GM19193 (cell line): ENCODE measurements around the gene SCGB2A2.

Source experiments
- POLR2A ChIP-seq: IDR thresholded peaks from 4 replicates; pipeline ENCODE4 v1.6.1; 2011; ENCODE audit not compliant: insufficient read depth, insufficient read length; ENCODE audit errors: extremely low read depth

Gene SCGB2A2

GRCh38 chr11:62267050-62267449, 2.9 kb upstream of the SCGB2A2 start:
- TF ChIP-seq POLR2A: no peak

GRCh38 chr11:62267576-62267975, 2.4 kb upstream of the SCGB2A2 start:
- TF ChIP-seq POLR2A: no peak

GRCh38 chr11:62273284-62273683, 3.3 kb downstream of the SCGB2A2 start:
- no peak for TF ChIP-seq POLR2A

- no peak for TF ChIP-seq POLR2A
These were observed 3.9 kb downstream of the SCGB2A2 start for GRCh38 chr11:62273789-62274275.

GRCh38 chr11:62280452-62280851, 10.5 kb downstream of the SCGB2A2 start:
- TF ChIP-seq POLR2A: no peak

- TF ChIP-seq POLR2A: no peak
These were observed 25.5 kb downstream of the SCGB2A2 start for GRCh38 chr11:62295504-62295903.

GRCh38 chr11:62298975-62299374, 29.0 kb downstream of the SCGB2A2 start, which contains the start of gene SCGB1D4:
SCGB1D4 (minus strand) TSS chr11:62299075; CDS start chr11:62299010, 65 bp downstream.
- no peak for TF ChIP-seq POLR2A

- no peak for TF ChIP-seq POLR2A
These were observed 36.3 kb downstream of the SCGB2A2 start for GRCh38 chr11:62306227-62306626.

- no peak for TF ChIP-seq POLR2A
These were observed 38.0 kb downstream of the SCGB2A2 start for GRCh38 chr11:62307950-62308349.

- TF ChIP-seq POLR2A: no peak
These were observed 40.0 kb downstream of the SCGB2A2 start for GRCh38 chr11:62309991-62310390.

GRCh38 chr11:62315431-62315830, 45.5 kb downstream of the SCGB2A2 start:
- TF ChIP-seq POLR2A: no peak

GRCh38 chr11:62322524-62322923, 52.6 kb downstream of the SCGB2A2 start:
- TF ChIP-seq POLR2A: no peak
